ENCODE data around the gene PJA2.
"Not testable (repeated sequence)": the region's sequence is repeated elsewhere in the genome, so short reads cannot be mapped to it uniquely, and the experiment has no call there.

PJA2 gene, protein sequence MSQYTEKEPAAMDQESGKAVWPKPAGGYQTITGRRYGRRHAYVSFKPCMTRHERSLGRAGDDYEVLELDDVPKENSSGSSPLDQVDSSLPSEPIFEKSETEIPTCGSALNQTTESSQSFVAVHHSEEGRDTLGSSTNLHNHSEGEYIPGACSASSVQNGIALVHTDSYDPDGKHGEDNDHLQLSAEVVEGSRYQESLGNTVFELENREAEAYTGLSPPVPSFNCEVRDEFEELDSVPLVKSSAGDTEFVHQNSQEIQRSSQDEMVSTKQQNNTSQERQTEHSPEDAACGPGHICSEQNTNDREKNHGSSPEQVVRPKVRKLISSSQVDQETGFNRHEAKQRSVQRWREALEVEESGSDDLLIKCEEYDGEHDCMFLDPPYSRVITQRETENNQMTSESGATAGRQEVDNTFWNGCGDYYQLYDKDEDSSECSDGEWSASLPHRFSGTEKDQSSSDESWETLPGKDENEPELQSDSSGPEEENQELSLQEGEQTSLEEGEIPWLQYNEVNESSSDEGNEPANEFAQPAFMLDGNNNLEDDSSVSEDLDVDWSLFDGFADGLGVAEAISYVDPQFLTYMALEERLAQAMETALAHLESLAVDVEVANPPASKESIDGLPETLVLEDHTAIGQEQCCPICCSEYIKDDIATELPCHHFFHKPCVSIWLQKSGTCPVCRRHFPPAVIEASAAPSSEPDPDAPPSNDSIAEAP

DNA sequence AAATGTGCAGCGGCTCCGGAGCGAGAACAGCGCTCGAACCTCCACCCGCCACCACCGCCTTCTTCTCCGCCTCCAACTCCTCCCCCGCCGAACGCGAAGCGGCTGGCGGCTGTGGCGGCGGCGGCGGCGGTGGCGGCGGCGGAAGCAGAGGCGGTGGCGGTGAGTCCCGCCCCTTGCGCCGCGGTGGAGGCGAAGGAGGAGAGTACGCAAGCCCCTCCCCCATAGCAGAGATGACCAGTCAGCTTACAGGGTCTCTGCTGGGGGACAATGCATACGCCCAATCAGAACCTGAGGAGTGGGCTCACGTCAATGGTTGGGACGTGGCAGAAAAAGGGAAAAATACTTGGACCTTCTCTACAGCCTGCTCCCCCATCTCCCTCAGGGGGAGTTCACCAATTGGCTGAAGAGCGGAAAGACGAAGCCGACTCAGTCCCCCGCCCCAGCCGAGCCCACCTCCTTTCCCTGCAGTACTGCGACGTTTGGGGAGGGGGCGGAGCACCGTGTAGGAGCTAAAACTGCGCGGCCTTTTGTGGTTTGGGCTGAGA lies at the start of gene PJA2:
Gene PJA2 (minus strand): TSS at position 131 of the 545 bp plus-strand sequence. CDS start 26,541 bp downstream, outside the sequence.
- DNase-seq (ENCODE audit: low spot score), result peak; percentile 92

DNA sequence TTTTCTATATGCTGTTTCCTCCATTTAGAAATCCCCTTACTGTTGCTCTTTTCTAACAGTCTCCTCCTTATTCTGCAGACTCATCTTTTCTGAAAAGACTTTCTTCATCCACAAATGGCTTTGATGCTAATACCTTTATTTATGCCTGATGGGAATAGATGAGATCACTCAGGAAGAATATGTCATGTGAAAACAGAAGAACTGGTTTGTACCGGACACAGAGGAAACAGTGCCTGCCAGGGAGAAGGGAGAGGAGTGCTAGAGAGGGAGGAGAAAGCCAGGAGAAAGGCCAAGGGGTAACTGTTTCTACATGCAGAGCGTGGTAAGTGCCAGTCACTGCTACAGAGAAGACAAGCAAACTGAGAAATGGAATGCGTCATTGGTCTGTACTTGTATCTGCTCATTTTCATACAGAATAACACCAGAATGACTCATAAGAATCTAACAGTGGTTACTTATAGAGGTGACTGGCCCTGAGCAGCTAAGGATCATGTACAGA lies 45.9 kb upstream of the PJA2 start:
- no peak for DNase-seq (ENCODE audit: low spot score)

DNA sequence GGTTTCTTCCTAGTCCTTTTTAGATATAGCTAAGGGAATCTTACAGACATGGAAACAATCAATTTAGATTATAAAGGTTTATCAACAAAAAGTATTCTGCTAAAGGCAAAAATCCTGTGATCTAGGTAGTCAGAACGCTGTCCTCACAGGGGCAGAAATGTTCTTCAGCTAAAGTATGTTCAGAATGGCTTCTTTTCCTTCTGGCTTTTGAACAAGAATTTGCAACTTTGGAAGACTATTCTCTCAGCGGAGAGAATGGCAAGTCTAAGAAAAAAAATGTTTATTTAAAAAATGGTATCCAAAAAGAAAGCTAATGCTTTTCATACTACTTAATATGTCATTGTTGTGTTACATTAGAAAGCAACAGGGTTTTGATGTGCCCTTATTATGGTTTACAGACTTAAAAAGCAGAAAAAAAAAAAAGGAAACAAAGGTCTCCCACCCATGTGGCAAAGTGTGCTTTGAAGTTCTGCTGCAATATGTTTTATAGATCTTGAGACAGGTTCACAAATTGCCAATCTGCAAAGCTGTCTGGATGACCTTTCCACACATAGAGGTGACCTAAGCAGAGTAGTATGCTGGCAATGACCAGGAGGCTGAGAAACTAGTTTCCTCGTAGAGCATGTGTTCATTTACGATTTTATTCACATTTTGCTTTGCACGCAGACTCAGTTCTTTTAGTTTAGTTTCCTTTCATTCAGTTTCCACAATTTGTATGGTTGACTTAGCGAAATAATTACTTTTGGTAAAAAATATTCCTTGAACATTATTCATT lies 45.1 kb upstream of the PJA2 start:
- no peak for DNase-seq (ENCODE audit: low spot score)

DNA sequence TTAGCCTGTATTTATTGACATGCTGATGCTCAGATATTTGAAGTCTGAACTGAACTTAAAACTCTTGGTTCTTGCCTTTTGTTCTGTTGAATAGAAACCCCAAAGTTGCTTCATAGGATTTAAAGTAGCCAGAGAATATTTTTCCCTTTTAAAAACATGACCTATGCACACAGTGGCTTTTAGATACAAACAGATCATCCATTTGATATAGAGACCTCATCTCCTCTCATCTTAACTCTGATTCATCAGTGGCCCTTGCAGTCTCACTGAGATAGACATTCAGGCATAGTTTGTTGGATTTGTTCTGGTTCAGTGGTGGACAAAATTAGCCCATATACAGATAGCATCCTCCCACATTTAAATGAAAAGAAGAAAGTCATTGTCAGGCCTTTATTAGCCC lies 43.5 kb upstream of the PJA2 start:
- no peak for DNase-seq (ENCODE audit: low spot score)

DNA sequence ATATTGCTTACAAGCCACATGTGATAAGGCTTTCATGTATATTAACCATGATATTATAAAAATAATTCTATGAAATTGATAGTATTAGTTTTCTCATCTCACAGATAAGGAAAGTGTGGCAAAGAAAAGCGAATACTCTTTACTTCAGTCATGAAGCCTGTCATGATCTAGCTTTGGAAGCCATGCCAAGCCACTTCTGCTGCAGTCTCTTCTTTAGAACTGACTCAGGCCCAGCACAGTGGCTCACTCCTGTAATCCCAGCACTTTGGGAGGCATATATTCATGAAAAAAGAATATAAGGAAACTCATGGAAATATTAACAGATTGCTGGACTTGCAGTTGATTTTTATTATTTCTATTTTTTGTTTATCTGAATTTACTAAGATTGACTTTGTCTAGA lies 42.9 kb upstream of the PJA2 start:
- DNase-seq (ENCODE audit: low spot score), result no peak

DNA sequence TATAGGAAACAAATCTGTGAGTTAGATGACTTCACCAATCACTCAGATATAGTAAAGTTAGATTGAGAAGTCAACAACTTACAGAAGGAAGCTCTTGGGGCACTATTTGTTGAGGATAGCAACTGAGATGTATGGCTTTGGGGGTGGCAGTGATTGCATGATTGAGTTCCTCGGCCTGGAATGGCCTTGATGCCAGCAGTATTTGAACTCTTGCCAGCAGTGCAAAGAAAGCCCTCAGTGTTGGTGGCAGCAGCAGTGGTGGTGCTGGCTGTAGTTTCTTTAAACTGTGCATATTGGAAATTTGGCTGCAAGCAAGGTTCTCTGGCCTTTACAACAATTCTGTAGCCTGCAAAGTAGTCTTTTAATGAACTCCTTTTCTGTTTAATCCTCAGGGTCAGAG lies 41.4 kb upstream of the PJA2 start:
- no peak for DNase-seq (ENCODE audit: low spot score)

DNA sequence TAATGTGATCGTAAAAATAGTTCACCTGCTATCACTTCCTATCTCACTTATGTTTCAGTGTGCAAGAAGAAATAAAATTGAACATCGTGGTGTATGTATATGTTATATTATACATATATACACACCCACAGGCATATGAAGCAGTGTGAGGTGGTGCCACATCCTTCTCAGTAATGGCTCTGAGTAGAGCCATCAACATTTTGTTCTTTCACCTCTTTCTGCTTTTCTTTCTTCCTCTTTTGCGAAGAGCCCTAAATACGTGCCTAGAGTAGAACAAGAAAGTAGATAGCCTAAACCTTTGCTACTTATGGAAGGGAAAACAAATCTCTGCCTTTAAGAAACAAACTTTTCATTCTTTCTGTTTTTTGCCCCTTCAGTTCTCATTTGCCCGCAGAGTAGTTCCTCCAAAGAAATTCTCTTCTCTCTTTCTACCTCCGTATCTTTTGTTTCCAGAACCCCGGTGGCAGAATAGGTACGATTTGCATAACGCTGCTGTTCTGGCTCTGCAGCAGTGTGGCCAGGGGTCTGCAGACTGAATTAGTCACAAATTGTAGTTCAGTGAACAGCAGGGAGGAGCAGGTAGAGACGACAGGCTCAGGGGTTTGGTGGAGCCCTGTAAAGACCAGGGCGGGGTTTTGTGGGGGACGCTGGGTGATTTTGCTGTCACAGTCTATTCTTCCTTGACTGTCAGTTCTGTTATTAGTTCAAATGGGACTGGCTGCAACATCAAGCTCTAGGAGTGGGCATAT lies 40.5 kb upstream of the PJA2 start:
- DNase-seq (ENCODE audit: low spot score), result no peak

DNA sequence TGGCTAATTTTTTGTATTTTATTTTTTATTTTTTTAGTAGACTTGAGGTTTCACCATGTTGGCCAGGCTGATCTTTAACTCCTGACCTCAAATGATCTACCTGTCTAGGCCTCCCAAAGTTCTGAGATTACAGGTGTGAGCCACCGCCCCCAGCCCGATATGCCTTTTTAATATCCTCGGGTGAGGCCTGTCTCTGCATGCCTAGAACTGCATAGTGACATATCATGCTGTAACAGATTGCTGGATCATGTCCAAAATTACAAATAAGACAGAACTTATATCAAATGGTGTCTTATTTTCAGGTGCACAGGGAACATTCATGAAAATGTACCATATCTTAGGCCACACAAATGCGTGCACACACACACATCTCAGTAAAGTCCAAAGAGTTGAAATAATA lies 39.1 kb upstream of the PJA2 start:
- no peak for DNase-seq (ENCODE audit: low spot score)

DNA sequence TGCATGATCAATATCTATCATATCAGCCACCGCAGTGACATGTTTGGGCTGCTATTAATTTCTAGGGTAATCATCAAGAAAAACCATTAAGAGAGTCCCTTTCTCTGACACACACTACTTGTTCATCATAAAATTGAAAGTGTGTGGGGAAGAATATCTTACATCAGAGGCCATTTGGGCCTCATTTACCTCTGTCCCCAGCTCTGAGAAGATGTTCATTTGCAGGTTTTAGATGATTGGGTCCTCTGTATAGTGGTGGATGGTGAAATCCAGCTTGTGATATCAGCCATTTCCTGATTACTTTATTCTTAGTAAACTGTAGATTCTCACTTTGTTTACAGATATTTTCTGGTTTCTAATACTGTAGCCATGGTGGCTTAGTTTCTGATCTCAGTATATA lies 29.8 kb upstream of the PJA2 start:
- DNase-seq (ENCODE audit: low spot score), result no peak

DNA sequence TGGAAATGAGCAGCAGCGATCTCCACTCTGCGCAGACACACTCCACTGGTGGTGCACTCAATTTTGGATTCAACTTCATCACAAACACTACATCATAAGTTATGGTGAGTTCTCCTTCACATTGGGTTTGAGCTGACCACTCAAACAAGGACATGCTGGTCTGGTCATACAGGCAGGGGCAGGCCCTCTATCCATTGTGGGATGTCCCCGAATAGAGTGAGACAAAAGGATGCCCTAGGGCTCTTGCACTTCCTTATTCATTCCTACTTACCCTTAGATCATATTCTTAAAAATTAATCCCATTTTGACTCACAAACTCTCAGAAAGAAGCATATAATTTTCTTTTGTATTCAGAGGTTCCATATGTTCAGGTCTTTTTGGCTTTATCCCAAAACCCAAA lies 16.3 kb upstream of the PJA2 start:
- DNase-seq (ENCODE audit: low spot score), result no peak

DNA sequence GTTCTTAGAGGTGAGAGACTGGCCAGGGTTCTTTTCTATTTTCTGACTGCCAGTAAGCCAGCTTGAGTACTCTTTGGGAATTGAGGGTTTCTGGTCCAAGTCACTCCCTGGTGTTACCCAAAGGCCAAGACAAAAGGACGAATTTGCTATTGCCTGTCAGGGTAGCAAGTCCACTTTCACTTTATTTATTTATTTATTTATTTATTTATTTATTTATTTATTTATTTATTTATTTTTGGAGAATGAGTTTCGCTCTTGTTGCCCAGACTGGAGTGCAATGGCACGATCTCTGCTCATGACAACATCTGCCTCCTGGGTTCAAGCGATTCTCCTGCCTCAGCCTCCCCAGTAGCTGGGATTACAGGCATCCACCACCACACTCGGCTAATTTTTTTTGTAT lies 15.7 kb upstream of the PJA2 start:
- not testable (repeated sequence) for DNase-seq (ENCODE audit: low spot score)

DNA sequence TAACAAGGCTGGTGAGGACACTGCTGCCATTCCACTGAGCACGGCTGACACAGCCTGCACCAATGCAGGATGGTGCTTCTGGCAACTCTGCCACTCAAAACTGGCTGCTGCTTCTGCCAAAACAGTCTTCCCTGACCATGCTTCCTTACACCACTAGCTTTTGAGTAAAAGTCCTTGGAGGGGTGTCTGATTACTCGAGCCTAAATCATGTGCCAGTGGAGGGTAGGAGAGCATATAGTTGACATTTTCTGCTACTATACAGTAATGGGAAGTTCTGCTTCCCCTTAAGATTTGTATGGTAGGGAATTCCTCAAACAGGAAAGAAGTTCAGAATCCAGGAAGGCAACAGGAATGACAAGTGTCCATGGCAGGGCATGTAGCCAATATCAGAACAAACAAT lies 12.2 kb upstream of the PJA2 start:
- no peak for DNase-seq (ENCODE audit: low spot score)

DNA sequence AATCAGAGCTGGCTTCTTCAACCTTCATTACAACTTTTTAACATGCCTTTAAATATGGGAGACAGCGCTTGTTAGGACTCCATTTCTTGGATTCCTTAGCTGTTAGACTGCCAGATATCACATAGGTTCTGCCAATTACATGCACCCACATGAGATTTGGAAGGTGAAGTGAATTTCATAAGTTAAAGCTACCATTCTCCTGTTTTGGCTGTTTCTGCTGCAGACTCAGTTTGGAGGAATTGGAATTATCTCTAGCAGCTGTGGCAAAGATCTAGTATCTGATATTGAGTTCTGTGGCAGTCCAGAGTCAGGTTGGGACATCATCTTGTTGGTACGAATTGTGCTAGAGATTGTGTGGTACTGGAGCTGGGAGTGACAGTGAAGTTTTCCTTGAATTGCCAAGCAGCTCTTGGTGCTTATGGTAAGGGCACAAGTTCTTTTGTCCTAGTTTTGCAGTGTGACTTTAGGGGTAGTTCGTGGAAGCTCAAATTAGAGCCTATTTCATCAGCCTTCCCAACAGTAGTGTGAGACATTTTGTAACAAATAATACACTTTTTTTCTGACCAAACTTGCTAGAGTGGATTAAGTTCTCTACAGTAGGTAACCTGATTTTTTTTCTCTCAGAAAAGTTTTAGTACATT lies 9.1 kb upstream of the PJA2 start:
- DNase-seq (ENCODE audit: low spot score), result no peak

DNA sequence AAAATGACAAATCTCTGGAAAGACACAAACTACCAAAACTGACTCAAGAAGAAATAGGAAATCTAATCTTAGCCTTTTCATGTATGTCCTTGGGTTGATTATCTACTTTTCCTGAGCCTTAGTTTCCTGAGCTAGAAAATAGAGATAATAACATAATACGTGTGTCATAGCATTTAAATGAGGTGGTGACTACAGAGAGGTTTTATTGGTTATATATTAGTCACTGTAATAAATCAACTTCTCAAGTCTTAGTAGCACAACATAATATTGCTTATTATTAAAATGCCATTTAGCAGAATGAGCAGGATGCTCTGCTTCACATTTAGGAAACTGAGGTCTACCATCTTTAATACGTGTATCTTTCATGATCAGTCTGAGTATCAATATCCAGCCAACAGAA lies 7.1 kb upstream of the PJA2 start:
- no peak for DNase-seq (ENCODE audit: low spot score)

DNA sequence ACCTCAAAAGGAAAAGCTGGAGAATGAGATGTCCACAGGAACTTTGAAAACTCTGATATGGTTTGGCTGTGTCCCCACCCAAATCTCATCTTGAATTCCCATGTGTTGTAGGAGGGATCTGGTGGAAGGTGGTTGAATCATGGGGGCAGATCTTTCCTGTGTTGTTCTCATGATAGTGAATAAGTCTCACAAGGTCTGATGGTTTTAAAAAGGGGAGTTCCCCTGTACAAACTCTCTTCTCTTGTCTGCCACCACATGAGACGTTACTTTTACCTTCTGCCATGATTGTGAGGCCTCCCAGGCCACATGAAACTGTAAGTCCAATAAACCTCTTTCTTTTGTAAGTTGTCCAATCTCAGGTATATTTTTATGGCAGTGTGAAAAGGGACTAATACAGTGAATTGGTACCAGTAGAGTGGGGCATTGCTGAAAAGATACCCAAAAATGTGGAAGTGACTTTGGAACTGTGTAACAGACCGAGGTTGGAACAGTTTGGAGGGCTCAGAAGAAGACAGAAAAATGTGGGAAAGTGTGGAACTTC lies 4.2 kb upstream of the PJA2 start:
- not testable (repeated sequence) for DNase-seq (ENCODE audit: low spot score)

DNA sequence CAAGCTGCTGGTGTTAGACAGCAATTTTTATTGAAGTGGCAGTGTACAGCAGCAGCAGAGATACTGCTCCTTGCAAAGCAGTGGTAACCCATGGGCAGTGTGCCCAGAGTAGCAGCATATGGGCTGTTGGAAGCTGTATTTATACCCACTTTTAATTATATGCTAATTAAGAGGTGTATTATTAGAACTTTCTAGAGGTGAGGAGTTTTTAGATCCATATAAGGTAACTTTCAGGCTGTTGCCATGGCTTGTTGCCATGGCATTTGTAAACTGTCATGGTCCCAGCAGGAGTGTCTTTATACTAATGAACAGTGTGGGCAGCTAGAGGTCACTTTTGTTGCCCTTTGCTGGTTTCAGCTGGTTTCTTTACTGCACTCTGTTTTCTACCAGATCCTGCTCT lies 3.7 kb upstream of the PJA2 start:
- no peak for DNase-seq (ENCODE audit: low spot score)

DNA sequence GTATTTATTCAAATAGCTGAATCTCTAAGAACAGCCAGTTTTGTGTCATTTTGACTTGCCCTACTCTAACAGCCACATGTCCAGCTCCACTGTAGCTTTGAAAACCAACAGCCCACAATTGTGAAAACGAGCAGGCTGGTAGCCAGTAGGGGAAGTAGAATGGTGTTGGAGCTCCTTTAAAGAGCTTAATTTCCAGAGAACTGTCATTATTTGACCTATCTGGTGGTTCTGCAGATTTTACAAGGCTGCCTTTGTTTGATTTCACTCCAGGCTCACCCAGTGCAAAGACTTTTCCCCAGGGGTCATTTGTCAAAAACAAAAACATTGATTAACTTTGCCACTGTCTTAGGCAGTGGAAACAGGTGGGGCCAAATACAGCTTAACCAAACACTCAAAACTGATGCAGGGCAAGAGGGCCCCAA lies 3.2 kb upstream of the PJA2 start:
- no peak for DNase-seq (ENCODE audit: low spot score)

DNA sequence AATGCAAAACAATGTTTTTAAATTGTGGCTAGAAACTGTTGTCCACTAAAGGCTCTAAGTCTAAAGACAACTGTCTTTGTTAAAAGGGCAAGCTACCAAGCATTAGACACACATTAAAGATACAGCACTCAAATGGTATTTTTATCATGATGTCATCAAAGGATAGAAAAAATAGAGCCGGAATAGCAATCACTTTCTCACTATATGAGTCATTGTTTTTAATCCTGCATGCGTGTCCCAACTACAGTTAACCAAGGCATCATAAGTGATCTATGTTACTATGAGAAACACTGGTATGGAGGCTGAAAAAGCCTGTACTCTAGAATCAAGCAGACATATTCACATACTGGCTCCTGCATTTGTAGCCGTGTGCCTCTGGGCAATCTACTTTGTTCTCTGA lies 1.9 kb upstream of the PJA2 start:
- DNase-seq (ENCODE audit: low spot score), result no peak

DNA sequence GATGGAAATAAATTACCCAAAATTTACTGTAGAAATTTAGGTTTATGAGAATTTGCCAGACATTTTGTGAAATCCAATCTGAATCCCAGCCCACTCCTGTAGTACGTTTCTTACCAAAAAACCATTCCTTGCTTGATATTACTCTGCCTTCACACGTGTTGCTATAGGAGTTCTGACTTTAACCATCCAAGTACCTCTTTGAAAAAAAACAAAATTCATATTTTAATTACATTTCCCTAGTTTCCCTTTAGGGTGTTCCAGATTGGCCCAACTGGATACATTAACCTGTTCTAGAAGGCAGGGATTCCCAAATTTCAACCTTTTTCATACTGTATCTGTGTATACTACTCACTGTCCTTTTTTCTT lies 1.4 kb upstream of the PJA2 start:
- no peak for DNase-seq (ENCODE audit: low spot score)

DNA sequence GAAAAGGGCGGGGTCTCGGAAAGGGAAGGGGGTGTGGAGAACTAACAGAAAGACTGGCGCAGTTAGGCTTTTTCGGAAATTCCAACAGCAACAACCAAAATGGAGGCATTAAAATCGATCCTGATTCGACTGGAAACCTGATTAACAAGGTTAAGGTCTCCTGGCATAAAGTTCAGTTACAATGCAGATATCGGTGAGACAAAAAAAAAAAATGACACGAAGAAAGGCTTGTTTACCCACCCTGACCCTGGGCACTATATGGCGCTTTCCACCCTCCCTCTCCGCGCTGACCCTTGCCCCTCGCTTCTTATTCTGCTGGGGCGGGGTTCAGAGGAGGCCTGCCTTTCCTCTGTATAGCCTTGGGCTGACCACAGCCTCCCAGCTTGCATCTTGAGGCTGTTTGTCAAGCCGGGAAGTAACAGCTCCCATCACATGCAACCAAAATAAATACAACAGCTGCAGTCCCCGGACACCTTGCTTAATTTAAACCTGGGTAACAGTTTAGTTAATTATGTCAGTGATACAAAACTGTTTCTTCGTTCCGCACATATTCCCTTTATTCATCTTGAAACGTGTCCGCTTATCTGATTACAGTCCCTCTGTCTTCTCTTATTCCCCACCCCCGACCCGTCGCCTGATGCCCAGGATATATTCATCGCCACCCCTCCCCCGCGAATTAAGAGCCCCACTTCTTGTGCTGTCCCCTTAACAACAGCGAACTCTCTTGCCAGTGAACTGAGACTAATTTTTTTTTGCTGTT lies 795 bp upstream of the PJA2 start:
- DNase-seq (ENCODE audit: low spot score), result no peak

Measured in hematopoietic multipotent progenitor cell treated with erythropoietin and hydrocortisone succinate and interleukin-3 and kit ligand, for 15 days (in vitro differentiated cells).